HFFc6 (cell line): ENCODE measurements around the gene TRIM29. TPM values are rescaled to one million over a fixed set of nuclear protein-coding genes. Genes with fewer than 3 reads are reported as not detected.

Source experiments
- DNase-seq: peaks from one replicate; pipeline ENCODE4 v3.0.0-alpha.2; 2018
- H3K27ac Mint-ChIP-seq: 2 replicates; pipeline ENCODE4 v1.8.0; 2020; ENCODE audit warnings: mild to moderate bottlenecking, mixed read lengths
- H3K27me3 Mint-ChIP-seq: 2 replicates; pipeline ENCODE4 v1.8.0; 2021; ENCODE audit warnings: mild to moderate bottlenecking, moderate library complexity, mixed read lengths; ENCODE audit not compliant: insufficient read depth
- H3K36me3 Mint-ChIP-seq: 2 replicates; pipeline ENCODE4 v1.8.0; 2021; ENCODE audit warnings: low read depth, mixed read lengths
- H3K4me1 Mint-ChIP-seq: 2 replicates; pipeline ENCODE4 v1.8.0; 2020; ENCODE audit warnings: low read depth, mixed read lengths
- H3K4me3 Mint-ChIP-seq: 2 replicates; pipeline ENCODE4 v1.8.0; 2020; ENCODE audit warnings: mild to moderate bottlenecking, moderate library complexity, mixed read lengths
- H3K9me3 Mint-ChIP-seq: 2 replicates; pipeline ENCODE4 v1.8.0; 2020; ENCODE audit warnings: mild to moderate bottlenecking, mixed read lengths
- total RNA-seq, 6 experiments: library from RNA; stranded (reverse); fragmentation: NEBNext Ultra II Directional; extraction: Animal tissue kit (Norgen Biotek cat#: 25700); gene quantifications; 2 replicates in 1 of 6; 3 replicates in 5 of 6; pipeline ENCODE4 v1.2.3, GENCODE V29; 2021
- TF ChIP-seq, protein P1 (sequence below): fragments of 200-600 bp; sonication (generic); IDR thresholded peaks from 2 replicates; pipeline ENCODE4 v1.5.0; 2021; ENCODE audit warnings: antibody characterized with exemption, mild to moderate bottlenecking

TRIM29 gene
- total RNA-seq, 6 experiments from 2014 or later: 1.5 to 3.2 (median 3.1) TPM

DNA sequence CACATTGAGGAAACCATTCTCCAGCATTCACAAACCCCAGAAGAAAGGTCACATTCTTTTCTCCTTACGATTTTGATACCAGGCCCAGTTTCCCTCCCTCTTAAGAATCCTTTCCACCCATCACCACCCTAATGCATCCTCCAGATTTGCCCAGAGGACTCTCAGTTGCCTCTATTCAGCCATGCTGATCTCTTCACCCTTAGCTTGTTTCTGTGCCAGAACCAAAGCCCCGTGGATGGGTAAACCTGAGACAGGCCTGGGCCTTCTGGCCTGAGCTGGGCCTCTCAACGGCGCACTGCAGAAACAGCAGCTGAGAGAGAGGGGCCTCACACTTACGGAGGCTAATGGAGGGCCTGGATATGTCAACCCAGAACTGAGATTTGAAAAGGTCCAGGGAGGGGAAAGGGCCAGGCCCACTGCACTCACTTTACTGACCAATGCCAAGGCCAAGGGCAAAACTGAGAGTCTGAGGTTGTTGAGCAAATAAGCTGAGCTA, 40.7 kb upstream of the TRIM29 start:
- H3K36me3 Mint-ChIP-seq: no peaks in the 10 kb centered on the region
- DNase-seq: peak; percentile 41
- H3K4me1 Mint-ChIP-seq: peaks cover 48% of the 10 kb centered on the region
- H3K4me3 Mint-ChIP-seq: peak overlapping the region; percentile 13; the same call in 1 of the 2 replicates
- TF ChIP-seq, protein P1, sequence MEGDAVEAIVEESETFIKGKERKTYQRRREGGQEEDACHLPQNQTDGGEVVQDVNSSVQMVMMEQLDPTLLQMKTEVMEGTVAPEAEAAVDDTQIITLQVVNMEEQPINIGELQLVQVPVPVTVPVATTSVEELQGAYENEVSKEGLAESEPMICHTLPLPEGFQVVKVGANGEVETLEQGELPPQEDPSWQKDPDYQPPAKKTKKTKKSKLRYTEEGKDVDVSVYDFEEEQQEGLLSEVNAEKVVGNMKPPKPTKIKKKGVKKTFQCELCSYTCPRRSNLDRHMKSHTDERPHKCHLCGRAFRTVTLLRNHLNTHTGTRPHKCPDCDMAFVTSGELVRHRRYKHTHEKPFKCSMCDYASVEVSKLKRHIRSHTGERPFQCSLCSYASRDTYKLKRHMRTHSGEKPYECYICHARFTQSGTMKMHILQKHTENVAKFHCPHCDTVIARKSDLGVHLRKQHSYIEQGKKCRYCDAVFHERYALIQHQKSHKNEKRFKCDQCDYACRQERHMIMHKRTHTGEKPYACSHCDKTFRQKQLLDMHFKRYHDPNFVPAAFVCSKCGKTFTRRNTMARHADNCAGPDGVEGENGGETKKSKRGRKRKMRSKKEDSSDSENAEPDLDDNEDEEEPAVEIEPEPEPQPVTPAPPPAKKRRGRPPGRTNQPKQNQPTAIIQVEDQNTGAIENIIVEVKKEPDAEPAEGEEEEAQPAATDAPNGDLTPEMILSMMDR: no peak
- peak overlapping the region; percentile 99; the same call in 1 of the 2 replicates for H3K27ac Mint-ChIP-seq
- peaks cover 8% of the 10 kb centered on the region for H3K27me3 Mint-ChIP-seq
- H3K9me3 Mint-ChIP-seq: no peaks in the 10 kb centered on the region

DNA sequence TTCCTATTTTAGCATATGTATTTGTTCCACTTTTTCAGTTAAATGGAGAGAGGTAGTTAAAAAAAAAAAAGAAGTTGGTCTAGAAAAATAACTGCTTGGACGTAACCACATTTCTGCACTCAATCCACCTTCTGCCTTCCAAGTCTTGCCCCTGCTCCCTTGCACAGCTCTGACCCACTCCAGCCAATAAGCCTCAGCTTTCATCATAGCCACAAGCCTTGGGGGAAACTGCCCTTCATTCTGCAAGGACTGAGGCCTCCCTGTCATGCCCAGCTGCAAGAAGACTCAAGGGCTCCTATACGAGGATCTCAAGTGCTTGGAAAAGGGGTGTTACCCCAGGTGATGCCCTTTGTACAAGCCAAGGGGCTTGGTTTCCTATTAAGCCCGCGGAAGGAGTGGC, 37.0 kb upstream of the TRIM29 start:
- TF ChIP-seq, protein P1: no peak
- H3K27me3 Mint-ChIP-seq: peaks cover 15% of the 10 kb centered on the region
- H3K27ac Mint-ChIP-seq: no peak overlapping the region
- peaks cover 25% of the 10 kb centered on the region for H3K4me1 Mint-ChIP-seq
- H3K36me3 Mint-ChIP-seq: no peaks in the 10 kb centered on the region
- H3K4me3 Mint-ChIP-seq: no peak overlapping the region
- no peaks in the 10 kb centered on the region for H3K9me3 Mint-ChIP-seq
- DNase-seq: no peak

DNA sequence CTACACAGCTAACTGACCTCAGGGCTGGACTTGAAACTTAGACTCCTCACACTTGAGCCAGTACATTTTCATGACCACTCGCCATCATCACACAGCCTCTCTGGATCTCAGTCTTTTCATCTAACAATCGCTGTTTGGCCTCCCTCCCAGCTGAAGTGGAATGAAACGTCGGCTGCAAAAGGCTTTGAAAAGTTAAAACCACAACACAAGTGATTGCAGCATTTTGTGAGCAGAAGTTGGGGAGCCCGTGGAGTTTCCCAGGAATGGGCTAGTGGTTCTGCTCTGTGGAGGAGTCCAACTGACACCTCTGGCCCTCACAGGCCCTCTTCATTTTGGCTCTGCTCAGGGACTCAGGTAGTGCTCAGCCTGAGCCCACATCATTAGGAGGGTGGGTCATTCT, 35.9 kb upstream of the TRIM29 start:
- TF ChIP-seq, protein P1: no peak
- H3K9me3 Mint-ChIP-seq: no peaks in the 10 kb centered on the region
- no peak overlapping the region for H3K4me3 Mint-ChIP-seq
- peaks cover 15% of the 10 kb centered on the region for H3K27me3 Mint-ChIP-seq
- DNase-seq: no peak
- H3K4me1 Mint-ChIP-seq: peaks cover 14% of the 10 kb centered on the region
- no peaks in the 10 kb centered on the region for H3K36me3 Mint-ChIP-seq
- H3K27ac Mint-ChIP-seq: no peak overlapping the region

DNA sequence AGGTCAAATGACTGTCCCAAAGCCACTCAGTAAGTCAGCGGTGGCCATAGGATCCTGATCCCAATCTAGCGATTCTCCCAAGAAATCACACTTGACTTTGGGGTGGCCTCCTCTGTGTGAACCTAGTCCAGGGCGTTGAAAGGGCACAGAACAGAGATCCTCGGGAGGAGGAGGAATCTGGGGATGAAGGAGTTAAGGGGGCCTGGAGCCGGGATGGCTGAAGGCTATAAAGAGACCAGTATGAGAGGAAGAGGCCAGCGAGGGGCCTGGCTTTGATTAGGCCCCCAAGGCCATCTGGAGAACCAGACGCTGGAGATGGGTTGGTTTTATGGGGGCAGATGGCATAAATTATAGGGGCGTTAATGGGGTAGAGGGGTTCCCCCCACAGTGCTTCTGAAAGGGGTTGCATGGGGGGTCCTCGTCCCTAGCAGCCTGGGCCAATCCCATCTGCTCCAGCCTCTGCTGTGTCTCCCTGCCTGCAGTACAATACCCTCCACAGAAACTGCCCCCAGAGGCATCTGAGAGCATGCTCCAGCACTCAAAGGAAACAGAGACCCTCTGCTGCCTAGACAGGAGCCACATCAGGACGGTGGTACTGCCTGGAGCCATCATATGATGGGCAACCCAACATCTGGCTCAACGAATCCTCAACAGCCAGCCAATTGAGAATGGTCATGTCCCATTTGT, 35.2 kb upstream of the TRIM29 start:
- H3K4me1 Mint-ChIP-seq: peaks cover 7% of the 10 kb centered on the region
- no peak for DNase-seq
- H3K27me3 Mint-ChIP-seq: peaks cover 17% of the 10 kb centered on the region
- TF ChIP-seq, protein P1: no peak
- H3K4me3 Mint-ChIP-seq: no peak overlapping the region
- H3K27ac Mint-ChIP-seq: no peak overlapping the region
- H3K36me3 Mint-ChIP-seq: no peaks in the 10 kb centered on the region
- H3K9me3 Mint-ChIP-seq: no peaks in the 10 kb centered on the region

DNA sequence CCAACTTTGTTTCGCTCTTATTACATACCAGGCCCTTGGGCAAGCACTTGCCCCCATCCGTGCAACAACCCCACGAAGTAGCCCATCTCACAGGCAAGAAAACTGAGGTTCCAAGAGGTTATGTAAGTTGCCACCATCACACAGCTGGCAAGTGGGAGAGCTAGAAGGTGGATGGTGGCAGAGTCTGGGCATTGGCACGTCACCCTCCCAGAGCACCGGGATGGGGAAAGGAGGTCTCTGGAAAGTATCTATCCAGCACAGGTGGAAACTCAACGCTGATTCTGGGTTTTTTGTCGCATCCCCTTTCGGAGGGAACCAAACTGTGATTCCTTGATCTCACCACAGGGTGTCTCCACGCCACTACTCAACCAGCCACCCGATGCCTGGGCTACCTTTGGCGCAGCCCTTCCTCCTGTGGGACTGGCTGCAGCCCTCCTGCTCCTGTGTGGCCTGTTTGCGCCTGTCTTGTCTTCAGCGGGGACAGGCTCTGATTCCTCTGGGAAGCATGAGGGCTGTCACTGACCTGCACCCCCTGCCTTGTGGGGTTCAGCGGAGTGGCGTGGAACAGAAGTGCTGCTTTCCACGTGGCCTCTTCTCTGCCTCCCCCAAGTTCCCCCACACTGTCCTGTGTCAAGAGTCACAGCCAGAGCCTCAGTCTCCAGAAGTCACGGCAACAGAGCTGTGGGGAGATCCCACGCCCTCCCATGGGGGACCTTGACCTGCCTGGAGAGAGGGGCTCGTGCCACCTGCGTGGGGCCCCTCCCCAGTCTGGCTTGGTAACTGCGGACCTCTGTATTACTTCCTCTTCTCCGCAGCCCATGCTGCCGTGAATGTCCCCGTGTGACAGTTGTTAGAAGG, 34.4 kb upstream of the TRIM29 start:
- H3K36me3 Mint-ChIP-seq: no peaks in the 10 kb centered on the region
- H3K4me1 Mint-ChIP-seq: no peaks in the 10 kb centered on the region
- no peak overlapping the region for H3K4me3 Mint-ChIP-seq
- TF ChIP-seq, protein P1: peak; percentile 93
- no peaks in the 10 kb centered on the region for H3K9me3 Mint-ChIP-seq
- no peak overlapping the region for H3K27ac Mint-ChIP-seq
- H3K27me3 Mint-ChIP-seq: peaks cover 25% of the 10 kb centered on the region
- DNase-seq: peak; percentile 53
